ENCODE results near the gene SARDH. TPM values are rescaled to one million over a fixed set of nuclear protein-coding genes. Genes with fewer than 3 reads are reported as not detected.

SARDH gene
- total RNA-seq, 1 donor from 2014 or later = 1.3 TPM

DNA sequence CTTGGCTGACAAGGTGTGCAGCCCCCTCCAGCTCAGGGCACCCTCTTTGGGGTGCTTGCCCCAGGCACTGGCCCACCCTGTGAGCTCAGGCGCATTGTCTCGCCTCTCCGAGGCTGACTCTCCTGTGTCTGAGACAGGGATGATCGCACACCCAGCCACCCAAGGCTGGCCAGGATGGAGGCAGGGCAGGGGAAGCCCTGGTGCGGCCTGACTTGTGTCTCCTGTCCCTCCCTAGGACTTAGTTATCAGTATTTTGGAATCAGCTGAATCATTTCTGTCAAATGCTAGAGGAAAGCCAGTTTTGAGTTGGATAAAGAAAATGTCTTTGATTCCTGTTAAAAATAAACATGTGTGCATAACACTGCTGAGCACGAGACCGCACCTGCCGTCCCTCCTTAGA lies 104.5 kb downstream of the SARDH start:
- Histone ChIP-seq H3K27me3 (no peaks in the 10 kb centered on the region), H3K4me3 (no peak overlapping the region), H3K36me3 (no peaks in the 10 kb centered on the region), H3K4me1 (no peaks in the 10 kb centered on the region), H3K9me3 (no peaks in the 10 kb centered on the region), H3K27ac (no peak overlapping the region)
- no peak for DNase-seq (ENCODE audit: low spot score in 2 of 2)
- intact Hi-C loops (cut with DNase I) = no loop called here
- TF ChIP-seq, protein P1, sequence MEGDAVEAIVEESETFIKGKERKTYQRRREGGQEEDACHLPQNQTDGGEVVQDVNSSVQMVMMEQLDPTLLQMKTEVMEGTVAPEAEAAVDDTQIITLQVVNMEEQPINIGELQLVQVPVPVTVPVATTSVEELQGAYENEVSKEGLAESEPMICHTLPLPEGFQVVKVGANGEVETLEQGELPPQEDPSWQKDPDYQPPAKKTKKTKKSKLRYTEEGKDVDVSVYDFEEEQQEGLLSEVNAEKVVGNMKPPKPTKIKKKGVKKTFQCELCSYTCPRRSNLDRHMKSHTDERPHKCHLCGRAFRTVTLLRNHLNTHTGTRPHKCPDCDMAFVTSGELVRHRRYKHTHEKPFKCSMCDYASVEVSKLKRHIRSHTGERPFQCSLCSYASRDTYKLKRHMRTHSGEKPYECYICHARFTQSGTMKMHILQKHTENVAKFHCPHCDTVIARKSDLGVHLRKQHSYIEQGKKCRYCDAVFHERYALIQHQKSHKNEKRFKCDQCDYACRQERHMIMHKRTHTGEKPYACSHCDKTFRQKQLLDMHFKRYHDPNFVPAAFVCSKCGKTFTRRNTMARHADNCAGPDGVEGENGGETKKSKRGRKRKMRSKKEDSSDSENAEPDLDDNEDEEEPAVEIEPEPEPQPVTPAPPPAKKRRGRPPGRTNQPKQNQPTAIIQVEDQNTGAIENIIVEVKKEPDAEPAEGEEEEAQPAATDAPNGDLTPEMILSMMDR (IDR thresholded peaks at IDR 0.05) = no peak

GRCh38 chr9:133632806-133633680 lies 105.1 kb downstream of the SARDH start:
- no peaks in the 10 kb centered on the region for H3K9me3 ChIP-seq
- DNase-seq (ENCODE audit: low spot score in 2 of 2) = no peak
- no peak overlapping the region for H3K27ac ChIP-seq
- no peaks in the 10 kb centered on the region for H3K4me1 ChIP-seq
- no peaks in the 10 kb centered on the region for H3K36me3 ChIP-seq
- TF ChIP-seq, protein P1 (IDR thresholded peaks at IDR 0.05) = no peak
- intact Hi-C loops (cut with DNase I) = no loop called here
- no peak overlapping the region for H3K4me3 ChIP-seq
- H3K27me3 ChIP-seq = no peaks in the 10 kb centered on the region

DNA sequence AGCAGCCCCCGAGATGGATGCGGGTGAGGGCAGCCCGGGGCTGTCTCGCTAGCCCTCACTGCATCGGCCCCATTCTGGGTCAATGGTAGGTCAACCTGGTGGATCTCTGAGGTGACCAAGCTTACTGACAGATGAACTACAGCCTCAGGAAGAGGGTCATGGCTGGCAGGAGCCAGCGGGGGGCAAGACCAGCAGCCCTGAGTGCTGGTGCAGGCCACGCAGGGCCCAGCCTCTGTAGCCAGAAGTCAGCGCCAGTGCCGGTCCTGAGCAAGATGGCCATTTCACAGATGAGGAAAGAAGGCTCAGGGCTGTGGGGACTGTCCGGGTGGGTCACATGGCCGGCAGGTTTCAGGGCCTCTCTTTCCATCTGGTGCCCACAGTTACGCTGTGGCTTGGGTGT lies 107.0 kb downstream of the SARDH start:
- intact Hi-C loops (cut with DNase I) = no loop called here
- Histone ChIP-seq H3K36me3 (no peaks in the 10 kb centered on the region), H3K4me3 (no peak overlapping the region), H3K4me1 (no peaks in the 10 kb centered on the region), H3K27me3 (no peaks in the 10 kb centered on the region), H3K27ac (no peak overlapping the region), H3K9me3 (peaks cover 0 to 4% of the 10 kb centered on the region in 2 donors)
- no peak for DNase-seq (ENCODE audit: low spot score in 2 of 2)
- TF ChIP-seq, protein P1 (IDR thresholded peaks at IDR 0.05) = no peak

DNA sequence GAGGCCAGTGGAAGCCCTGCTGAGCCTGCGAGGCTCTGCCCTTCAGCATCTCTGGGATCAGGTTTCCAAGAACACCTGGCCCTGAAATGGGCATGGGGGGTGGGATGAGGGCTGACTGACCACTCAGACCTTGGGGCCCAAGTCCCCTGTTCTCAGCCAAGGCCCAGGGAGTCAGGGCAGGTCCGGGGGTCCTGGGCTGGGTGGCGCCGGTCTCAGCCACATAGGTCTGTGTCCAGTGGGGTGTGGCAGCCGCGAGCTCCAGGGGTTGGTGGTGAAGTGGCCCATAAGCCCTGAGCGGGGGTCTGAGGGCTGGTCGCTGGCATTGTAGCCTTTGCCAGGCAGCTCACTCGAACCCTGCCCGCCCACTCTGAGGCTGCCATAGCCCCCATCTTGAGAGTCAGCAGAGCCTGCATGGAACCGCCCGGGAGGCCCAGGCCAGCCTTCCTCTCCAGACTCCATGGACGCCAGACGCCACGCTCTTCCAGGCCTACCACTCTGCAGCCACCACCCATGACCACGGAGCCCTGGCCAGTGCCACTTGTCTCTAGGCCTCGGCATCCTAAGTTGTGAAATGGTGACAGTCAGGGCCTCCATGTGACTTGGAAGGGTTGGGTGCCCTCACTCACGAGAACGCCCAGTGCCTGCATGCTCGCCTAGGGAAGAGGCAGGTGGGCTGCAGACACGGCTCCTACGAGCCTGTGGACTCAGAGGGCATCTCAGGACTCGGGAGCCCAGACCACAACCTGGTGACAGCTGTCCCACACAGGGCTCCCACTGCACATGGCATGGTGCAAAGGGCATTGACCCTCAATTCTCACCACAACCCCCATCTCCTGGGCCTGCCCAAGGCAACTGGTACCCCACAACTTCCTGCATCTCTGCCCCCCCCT lies 108.7 kb downstream of the SARDH start:
- Histone ChIP-seq H3K4me3 (no peak overlapping the region), H3K9me3 (peaks cover 0 to 13% of the 10 kb centered on the region in 2 donors), H3K27me3 (no peaks in the 10 kb centered on the region), H3K36me3 (no peaks in the 10 kb centered on the region), H3K4me1 (no peaks in the 10 kb centered on the region), H3K27ac (no peak overlapping the region)
- no peak for DNase-seq (ENCODE audit: low spot score in 2 of 2)
- intact Hi-C loops (cut with DNase I) = no loop called here
- TF ChIP-seq, protein P1 (IDR thresholded peaks at IDR 0.05) = no peak

DNA sequence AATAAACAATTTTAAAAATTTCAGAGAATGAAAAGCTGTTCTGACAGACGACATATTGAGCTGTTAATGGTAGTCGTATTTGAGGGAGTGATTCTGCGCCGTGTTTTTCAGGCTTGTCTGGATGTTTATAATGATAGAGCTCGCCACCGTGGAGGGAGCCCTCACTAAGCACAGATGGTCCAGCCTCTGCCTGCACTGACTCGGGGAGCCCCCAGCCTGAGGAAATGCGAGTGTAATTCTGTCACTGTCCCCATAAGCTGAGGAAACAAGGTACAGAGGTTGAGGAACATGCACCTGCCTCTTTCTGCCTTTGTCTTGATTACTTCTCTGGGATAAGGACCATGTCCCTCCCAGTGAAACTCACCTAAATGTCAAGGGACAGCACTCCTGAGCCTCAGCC lies 109.4 kb downstream of the SARDH start:
- Histone ChIP-seq H3K9me3 (peaks cover 0 to 13% of the 10 kb centered on the region in 2 donors), H3K27me3 (no peaks in the 10 kb centered on the region), H3K36me3 (no peaks in the 10 kb centered on the region), H3K27ac (no peak overlapping the region), H3K4me1 (no peaks in the 10 kb centered on the region), H3K4me3 (no peak overlapping the region)
- DNase-seq (ENCODE audit: low spot score in 2 of 2) = no peak
- intact Hi-C loops (cut with DNase I) = no loop called here
- TF ChIP-seq, protein P1 (IDR thresholded peaks at IDR 0.05) = no peak

Measured in ascending aorta (tissue), 2 donors.